ENCODE results near the gene DOCK2.

- TF ChIP-seq POLR2A (IDR thresholded peaks at IDR 0.05; ENCODE audit: low read depth, low read length) = no peak
- no peak for TF ChIP-seq CTCF (IDR thresholded peaks at IDR 0.05; ENCODE audit: extremely low read depth in 1 of 2, insufficient read depth in 1 of 2, low read depth in 1 of 2, low read length in 2 of 2)
- TF ChIP-seq EZH2 (IDR thresholded peaks at IDR 0.05; ENCODE audit: borderline replicate concordance, low read depth, low read length, severe bottlenecking) = no peak
- no peak for TF ChIP-seq POLR2AphosphoS5 (IDR thresholded peaks at IDR 0.05; ENCODE audit: insufficient read depth, low read depth, low read length)
These were observed 12.4 kb downstream of the DOCK2 start for GRCh38 chr5:169649486-169649885.
